Measurements from ENCODE around the gene RAB4A. TPM values are rescaled to one million over a fixed set of nuclear protein-coding genes. Genes with fewer than 3 reads are reported as not detected.

The RAB4A gene
- total RNA-seq, 2 experiments from 2014 or later, result 26.7 to 28.7 TPM

DNA sequence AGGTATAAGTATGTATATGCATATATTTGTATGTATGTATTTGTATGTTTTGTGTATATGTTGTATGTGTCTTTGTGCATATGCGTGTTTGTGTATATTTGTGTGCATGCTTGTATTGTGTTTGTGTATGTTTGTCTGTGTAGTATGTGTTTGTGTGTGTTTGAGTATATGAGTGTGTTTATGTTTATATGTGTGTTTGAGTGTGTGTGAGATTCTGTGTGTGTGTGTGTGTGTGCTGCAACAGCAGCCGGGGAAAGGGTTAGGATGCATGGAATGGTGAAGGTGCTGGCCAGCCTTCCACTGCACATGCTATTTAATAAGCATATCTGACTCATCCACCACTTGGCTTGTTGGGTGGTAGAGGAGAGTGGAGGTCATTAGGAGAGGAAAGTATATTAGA lies 46.6 kb upstream of the RAB4A start:
- TF ChIP-seq, protein P1, sequence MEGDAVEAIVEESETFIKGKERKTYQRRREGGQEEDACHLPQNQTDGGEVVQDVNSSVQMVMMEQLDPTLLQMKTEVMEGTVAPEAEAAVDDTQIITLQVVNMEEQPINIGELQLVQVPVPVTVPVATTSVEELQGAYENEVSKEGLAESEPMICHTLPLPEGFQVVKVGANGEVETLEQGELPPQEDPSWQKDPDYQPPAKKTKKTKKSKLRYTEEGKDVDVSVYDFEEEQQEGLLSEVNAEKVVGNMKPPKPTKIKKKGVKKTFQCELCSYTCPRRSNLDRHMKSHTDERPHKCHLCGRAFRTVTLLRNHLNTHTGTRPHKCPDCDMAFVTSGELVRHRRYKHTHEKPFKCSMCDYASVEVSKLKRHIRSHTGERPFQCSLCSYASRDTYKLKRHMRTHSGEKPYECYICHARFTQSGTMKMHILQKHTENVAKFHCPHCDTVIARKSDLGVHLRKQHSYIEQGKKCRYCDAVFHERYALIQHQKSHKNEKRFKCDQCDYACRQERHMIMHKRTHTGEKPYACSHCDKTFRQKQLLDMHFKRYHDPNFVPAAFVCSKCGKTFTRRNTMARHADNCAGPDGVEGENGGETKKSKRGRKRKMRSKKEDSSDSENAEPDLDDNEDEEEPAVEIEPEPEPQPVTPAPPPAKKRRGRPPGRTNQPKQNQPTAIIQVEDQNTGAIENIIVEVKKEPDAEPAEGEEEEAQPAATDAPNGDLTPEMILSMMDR (IDR thresholded peaks at IDR 0.05), result no peak
- Mint-ChIP-seq H3K36me3 (ENCODE audit: low read depth) (no peaks in the 10 kb centered on the region), H3K27me3 (no peaks in the 10 kb centered on the region), H3K9me3 (no peaks in the 10 kb centered on the region), H3K27ac (no peak overlapping the region), H3K4me3 (no peak overlapping the region), H3K4me1 (ENCODE audit: low read depth) (peaks cover 10% of the 10 kb centered on the region)
- intact Hi-C loops (cut with DNase I, micrococcal nuclease), result loop anchor here in 1 of 2 experiments (10.0 kb wide), 1 partner anchor 720 kb away; no protein-coding TSS in a partner anchor
- H3K27me3 ChIP-seq (ENCODE audit: control insufficient read depth in 1 of 2, insufficient read depth in 2 of 2, low read length in 2 of 2), result no peaks in the 10 kb centered on the region
- no peak overlapping the region for H3K27ac ChIP-seq (ENCODE audit: low read depth in 1 of 2, low read length in 2 of 2)
- peaks cover 0 to 4% of the 10 kb centered on the region in 2 experiments for H3K9me3 ChIP-seq (ENCODE audit: control insufficient read depth in 1 of 2, insufficient read depth in 1 of 2, low read length in 2 of 2)
- H3K4me3 ChIP-seq (ENCODE audit: low read length), result no peak overlapping the region
- peaks cover 13% of the 10 kb centered on the region for H3K4me1 ChIP-seq (ENCODE audit: insufficient read depth, low read length)
- CTCF ChIA-PET, result no interaction called here
- no peaks in the 10 kb centered on the region for H3K36me3 ChIP-seq (ENCODE audit: insufficient read depth, low read length)
- POLR2A ChIA-PET, result no interaction called here
- ATAC-seq (ENCODE audit: poor library complexity), result no peak
- no peak for DNase-seq

DNA sequence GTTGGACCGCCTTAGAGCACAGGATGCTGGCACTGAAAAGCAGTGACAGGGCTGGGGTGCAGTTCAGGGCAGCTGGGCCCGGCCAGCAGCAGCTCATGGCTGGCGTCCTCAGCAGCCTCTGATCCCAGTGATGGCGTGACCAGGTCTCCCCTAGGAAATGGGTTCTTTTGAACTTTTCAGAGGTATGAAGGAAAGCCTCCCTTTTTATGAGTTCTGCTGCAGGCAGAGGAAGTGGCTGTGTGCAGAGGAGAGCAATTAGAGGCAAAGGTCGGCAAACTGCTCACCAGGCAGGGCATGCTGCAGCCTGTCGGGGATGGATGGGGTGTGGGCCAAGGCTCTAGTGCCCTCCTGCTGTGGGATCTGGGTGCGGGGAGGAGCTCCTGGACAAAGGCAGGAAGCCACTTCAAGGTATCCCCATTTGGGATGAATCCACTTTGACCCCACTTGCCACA lies 45.6 kb upstream of the RAB4A start:
- H3K27ac Mint-ChIP-seq, result no peak overlapping the region

DNA sequence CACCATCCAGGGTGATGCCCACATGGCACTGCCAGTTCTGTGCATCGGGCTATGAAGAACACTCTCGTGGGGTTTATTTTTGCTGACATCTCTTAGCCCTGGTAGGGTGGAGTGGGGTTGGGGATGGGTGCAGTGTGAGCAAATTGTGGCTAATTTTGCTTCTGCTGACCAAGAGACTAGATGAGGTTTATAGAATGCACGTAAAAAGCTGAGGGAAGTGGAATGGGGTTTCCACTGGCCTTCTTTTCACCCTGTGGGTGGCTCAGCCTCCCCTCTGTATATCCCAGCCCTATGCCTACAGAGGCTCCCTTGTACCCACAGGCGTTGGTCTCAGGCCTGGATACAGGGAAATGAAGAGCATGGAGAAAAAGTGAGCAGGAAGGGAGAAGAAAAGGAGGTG lies 44.1 kb upstream of the RAB4A start:
- no peaks in the 10 kb centered on the region for H3K9me3 ChIP-seq (ENCODE audit: control insufficient read depth in 1 of 2, insufficient read depth in 1 of 2, low read length in 2 of 2)

More for the DNA sequence above, 45.6 kb upstream of the RAB4A start:
- Histone ChIP-seq H3K4me3 (ENCODE audit: low read length) (no peak overlapping the region), H3K36me3 (ENCODE audit: insufficient read depth, low read length) (no peaks in the 10 kb centered on the region), H3K4me1 (ENCODE audit: insufficient read depth, low read length) (peaks cover 16% of the 10 kb centered on the region), H3K9me3 (ENCODE audit: control insufficient read depth in 1 of 2, insufficient read depth in 1 of 2, low read length in 2 of 2) (peaks cover 0 to under 1% of the 10 kb centered on the region in 2 experiments), H3K27me3 (ENCODE audit: control insufficient read depth in 1 of 2, insufficient read depth in 2 of 2, low read length in 2 of 2) (no peaks in the 10 kb centered on the region), H3K27ac (ENCODE audit: low read depth in 1 of 2, low read length in 2 of 2) (no peak overlapping the region)
- no peak overlapping the region for H3K4me3 Mint-ChIP-seq
- H3K36me3 Mint-ChIP-seq (ENCODE audit: low read depth), result no peaks in the 10 kb centered on the region
- H3K9me3 Mint-ChIP-seq, result no peaks in the 10 kb centered on the region
- peaks cover 17% of the 10 kb centered on the region for H3K4me1 Mint-ChIP-seq (ENCODE audit: low read depth)
- ATAC-seq (ENCODE audit: poor library complexity), result no peak
- intact Hi-C loops (cut with DNase I, micrococcal nuclease), result loop anchor here in 1 of 2 experiments (5.0 to 10.0 kb wide), 2 partner anchors 533 to 721 kb away; no protein-coding TSS in a partner anchor
- DNase-seq, result no peak
- TF ChIP-seq, protein P1 (IDR thresholded peaks at IDR 0.05), result no peak
- CTCF ChIA-PET, result no interaction called here
- H3K27me3 Mint-ChIP-seq, result no peaks in the 10 kb centered on the region
- POLR2A ChIA-PET, result no interaction called here

More for the DNA sequence above, 44.1 kb upstream of the RAB4A start:
- no peak overlapping the region for H3K4me3 Mint-ChIP-seq
- ChIA-PET CTCF (interaction anchor here (0.7 to 3.8 kb wide), 10 partner anchors 8 to 566 kb away, joined by 3 to 18 read pairs (median 5); no protein-coding TSS in a partner anchor), POLR2A (interaction anchor here (1.0 to 2.0 kb wide), 3 partner anchors 28 to 491 kb away, joined by 3 to 17 read pairs (median 12); partner anchors contain the start of gene RHOU)
- H3K27ac Mint-ChIP-seq, result no peak overlapping the region
- H3K4me1 Mint-ChIP-seq (ENCODE audit: low read depth), result peaks cover 17% of the 10 kb centered on the region
- Histone ChIP-seq H3K27ac (ENCODE audit: low read depth in 1 of 2, low read length in 2 of 2) (no peak overlapping the region), H3K4me1 (ENCODE audit: insufficient read depth, low read length) (peaks cover 13% of the 10 kb centered on the region), H3K4me3 (ENCODE audit: low read length) (no peak overlapping the region), H3K27me3 (ENCODE audit: control insufficient read depth in 1 of 2, insufficient read depth in 2 of 2, low read length in 2 of 2) (no peaks in the 10 kb centered on the region), H3K36me3 (ENCODE audit: insufficient read depth, low read length) (no peaks in the 10 kb centered on the region)
- no peaks in the 10 kb centered on the region for H3K36me3 Mint-ChIP-seq (ENCODE audit: low read depth)
- ATAC-seq (ENCODE audit: poor library complexity) (no peak), DNase-seq (no peak)
- H3K27me3 Mint-ChIP-seq, result no peaks in the 10 kb centered on the region
- TF ChIP-seq, protein P1 (IDR thresholded peaks at IDR 0.05), result no peak
- H3K9me3 Mint-ChIP-seq, result no peaks in the 10 kb centered on the region
- intact Hi-C loops (cut with DNase I, micrococcal nuclease), result loop anchor here (1.0 to 10.0 kb wide), 6 partner anchors 491 to 722 kb away; partner anchors contain the start of gene RHOU (in 1 of the 2)
